ENCODE results near the gene CEP290. TPM values are rescaled to one million over a fixed set of nuclear protein-coding genes. Genes with fewer than 3 reads are reported as not detected.

Gene CEP290
- total RNA-seq, 1 experiment from 2014 or later, result 5.4 TPM

Other genes with a start within 250 kb of the CEP290 start
- not detected in 2 replicates for gene C12orf50, start 112.7 kb downstream of the CEP290 start, total RNA-seq (2014; rRNA removed; shearing (Covaris generic); ENCODE audit: low replicate concordance)
- gene TMTC3, start 219 bp upstream of the CEP290 start, total RNA-seq (2014; rRNA removed; shearing (Covaris generic); ENCODE audit: low replicate concordance), result 21.3 and 21.9 TPM in 2 replicates

Measured in Caki2 (cell line).